Prostate gland (tissue), 2 donors: ENCODE results near the gene DYNLT1.

Source experiments
- POLR2AphosphoS5 ChIP-seq: sonication (generic); formaldehyde crosslinking; IDR thresholded peaks from one replicate; pipeline ENCODE4 v1.6.1; 2017; ENCODE audit warnings: antibody characterized with exemption
- TF ChIP-seq, protein P1 (sequence below), 4 experiments: fragments of 200-600 bp in 2 of 4; fragments of 450-650 bp in 2 of 4; sonication (generic) in 2 of 4; IDR thresholded peaks; 1 replicate in 3 of 4; 2 replicates in 1 of 4; pipeline ENCODE4 v1.5.1; 2016 to 2019; ENCODE audit warnings: antibody characterized with exemption in 4 of 4, mild to moderate bottlenecking in 2 of 4, moderate library complexity in 2 of 4

DNA sequence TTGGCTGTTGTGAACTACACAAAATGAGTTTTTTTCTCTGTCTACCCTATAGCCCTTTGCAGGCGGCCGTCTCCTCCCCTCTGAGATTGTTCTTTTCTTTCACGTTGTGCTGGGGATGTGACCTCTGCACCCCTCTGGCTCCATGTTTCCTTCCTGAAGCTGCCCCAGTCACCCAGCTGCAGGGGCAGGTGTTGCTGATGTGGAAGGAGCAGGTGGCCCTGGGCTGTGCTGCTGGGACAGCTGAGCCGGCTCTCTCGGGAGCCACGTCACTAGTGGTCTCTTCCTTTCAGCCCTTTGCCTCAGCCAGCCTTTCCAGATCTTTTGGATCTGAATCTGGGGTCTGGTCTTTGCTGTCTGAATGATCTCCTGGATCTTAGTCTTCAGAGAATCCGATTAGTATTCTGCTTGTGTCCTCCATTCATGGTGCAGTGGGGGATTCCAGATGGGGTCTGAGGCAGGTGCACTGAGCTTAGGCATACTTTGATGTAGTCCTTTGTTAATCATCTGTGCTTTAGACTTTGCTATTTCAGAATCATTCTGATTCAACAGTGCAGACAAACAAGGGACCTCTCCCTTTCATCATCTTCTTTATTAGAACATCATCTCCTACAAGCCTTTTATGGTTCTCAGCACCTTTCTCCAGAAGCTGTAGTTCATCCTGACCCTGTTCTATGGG lies 53.3 kb downstream of the DYNLT1 start:
- TF ChIP-seq, protein P1, sequence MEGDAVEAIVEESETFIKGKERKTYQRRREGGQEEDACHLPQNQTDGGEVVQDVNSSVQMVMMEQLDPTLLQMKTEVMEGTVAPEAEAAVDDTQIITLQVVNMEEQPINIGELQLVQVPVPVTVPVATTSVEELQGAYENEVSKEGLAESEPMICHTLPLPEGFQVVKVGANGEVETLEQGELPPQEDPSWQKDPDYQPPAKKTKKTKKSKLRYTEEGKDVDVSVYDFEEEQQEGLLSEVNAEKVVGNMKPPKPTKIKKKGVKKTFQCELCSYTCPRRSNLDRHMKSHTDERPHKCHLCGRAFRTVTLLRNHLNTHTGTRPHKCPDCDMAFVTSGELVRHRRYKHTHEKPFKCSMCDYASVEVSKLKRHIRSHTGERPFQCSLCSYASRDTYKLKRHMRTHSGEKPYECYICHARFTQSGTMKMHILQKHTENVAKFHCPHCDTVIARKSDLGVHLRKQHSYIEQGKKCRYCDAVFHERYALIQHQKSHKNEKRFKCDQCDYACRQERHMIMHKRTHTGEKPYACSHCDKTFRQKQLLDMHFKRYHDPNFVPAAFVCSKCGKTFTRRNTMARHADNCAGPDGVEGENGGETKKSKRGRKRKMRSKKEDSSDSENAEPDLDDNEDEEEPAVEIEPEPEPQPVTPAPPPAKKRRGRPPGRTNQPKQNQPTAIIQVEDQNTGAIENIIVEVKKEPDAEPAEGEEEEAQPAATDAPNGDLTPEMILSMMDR (IDR thresholded peaks at IDR 0.05): no peak
- TF ChIP-seq POLR2AphosphoS5: no peak
